NB4 (cell line): ENCODE data around the gene ANXA3.

Source experiments
- POLR2A ChIP-seq: IDR thresholded peaks from 2 replicates; pipeline ENCODE4 v1.6.1; 2011; ENCODE audit warnings: mild to moderate bottlenecking; ENCODE audit not compliant: insufficient read length; ENCODE audit errors: extremely low read depth
- TF ChIP-seq, protein P1 (sequence below): IDR thresholded peaks from one replicate; pipeline ENCODE4 v1.5.1; 2012; ENCODE audit warnings: low read depth, low read length

DNA sequence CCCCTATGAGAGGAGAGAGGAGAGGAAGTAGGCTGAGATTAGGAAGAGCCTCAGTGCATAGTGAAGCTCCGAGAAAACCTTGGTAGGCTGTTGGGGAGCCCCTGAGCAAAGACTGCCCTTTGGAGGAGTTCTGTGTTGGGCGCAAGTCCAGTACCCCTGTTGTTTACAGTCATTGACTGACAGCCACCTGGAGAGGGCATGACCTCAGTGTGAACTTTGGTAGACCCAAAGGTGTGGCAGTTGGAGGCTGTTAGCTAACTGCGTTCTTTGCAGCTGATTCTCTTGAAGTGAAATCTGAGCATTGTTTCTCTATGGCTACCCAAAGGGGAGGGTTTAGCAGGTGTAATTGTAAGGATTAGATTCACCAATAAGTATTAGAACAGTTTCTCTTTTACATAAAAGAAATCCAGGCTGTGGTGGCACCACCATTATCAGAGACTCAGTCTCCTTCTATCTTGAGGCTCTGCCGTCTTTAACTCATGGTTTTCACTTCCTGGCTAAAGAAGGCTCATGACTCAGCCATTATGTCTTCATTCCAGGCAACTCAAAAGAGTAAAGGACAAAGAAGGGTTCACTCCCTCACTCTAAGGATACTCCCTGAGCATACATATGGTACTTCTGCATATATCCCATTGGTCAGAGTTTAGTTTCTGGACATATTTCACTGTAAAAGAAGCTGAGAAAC, 33.4 kb downstream of the ANXA3 start:
- TF ChIP-seq, protein P1, sequence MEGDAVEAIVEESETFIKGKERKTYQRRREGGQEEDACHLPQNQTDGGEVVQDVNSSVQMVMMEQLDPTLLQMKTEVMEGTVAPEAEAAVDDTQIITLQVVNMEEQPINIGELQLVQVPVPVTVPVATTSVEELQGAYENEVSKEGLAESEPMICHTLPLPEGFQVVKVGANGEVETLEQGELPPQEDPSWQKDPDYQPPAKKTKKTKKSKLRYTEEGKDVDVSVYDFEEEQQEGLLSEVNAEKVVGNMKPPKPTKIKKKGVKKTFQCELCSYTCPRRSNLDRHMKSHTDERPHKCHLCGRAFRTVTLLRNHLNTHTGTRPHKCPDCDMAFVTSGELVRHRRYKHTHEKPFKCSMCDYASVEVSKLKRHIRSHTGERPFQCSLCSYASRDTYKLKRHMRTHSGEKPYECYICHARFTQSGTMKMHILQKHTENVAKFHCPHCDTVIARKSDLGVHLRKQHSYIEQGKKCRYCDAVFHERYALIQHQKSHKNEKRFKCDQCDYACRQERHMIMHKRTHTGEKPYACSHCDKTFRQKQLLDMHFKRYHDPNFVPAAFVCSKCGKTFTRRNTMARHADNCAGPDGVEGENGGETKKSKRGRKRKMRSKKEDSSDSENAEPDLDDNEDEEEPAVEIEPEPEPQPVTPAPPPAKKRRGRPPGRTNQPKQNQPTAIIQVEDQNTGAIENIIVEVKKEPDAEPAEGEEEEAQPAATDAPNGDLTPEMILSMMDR: no peak
- TF ChIP-seq POLR2A: no peak
